A549 (cell line): ENCODE results near the gene EFNA5.

ENCODE experiments used
- CBX2 ChIP-seq: fragments of 200-600 bp; sonication (generic); IDR thresholded peaks from 2 replicates; pipeline ENCODE4 v1.6.1; 2016; ENCODE audit warnings: low read depth, mild to moderate bottlenecking, borderline replicate concordance
- EP300 ChIP-seq, 2 experiments: fragments of >200 bp; sonication (Bioruptor Twin); formaldehyde crosslinking; IDR thresholded peaks; 2 replicates in 1 of 2; 3 replicates in 1 of 2; pipeline ENCODE4 v1.6.1; 2016 to 2017
- JUN ChIP-seq, 2 experiments: fragments of >200 bp; sonication (Bioruptor Twin); formaldehyde crosslinking; IDR thresholded peaks; 2 replicates in 1 of 2; 3 replicates in 1 of 2; pipeline ENCODE4 v1.6.1; 2016 to 2017
- JUNB ChIP-seq: fragments of >200 bp; sonication (Bioruptor Twin); formaldehyde crosslinking; IDR thresholded peaks from 2 replicates; pipeline ENCODE4 v1.6.1; 2016
- NR3C1 ChIP-seq: fragments of >200 bp; sonication (Bioruptor Twin); formaldehyde crosslinking; IDR thresholded peaks from 3 replicates; pipeline ENCODE4 v1.6.1; 2017
- POLR2A ChIP-seq: IDR thresholded peaks from 2 replicates; pipeline ENCODE4 v1.6.1; 2012; ENCODE audit warnings: mild to moderate bottlenecking, low read length
- RAD21 ChIP-seq, 2 experiments: fragments of >200 bp in 1 of 2; sonication (Bioruptor Twin) in 1 of 2; formaldehyde crosslinking in 1 of 2; IDR thresholded peaks in 1 of 2; conservative IDR thresholded peaks in 1 of 2; 2 replicates in 1 of 2; 3 replicates in 1 of 2; pipeline ENCODE4 v1.6.1; 2012 to 2018; ENCODE audit warnings: inconsistent platforms in 1 of 2
- TF ChIP-seq, protein P1 (sequence below): fragments of >200 bp; sonication (Bioruptor Twin); formaldehyde crosslinking; IDR thresholded peaks from 3 replicates; pipeline ENCODE4 v1.5.1; 2016

DNA sequence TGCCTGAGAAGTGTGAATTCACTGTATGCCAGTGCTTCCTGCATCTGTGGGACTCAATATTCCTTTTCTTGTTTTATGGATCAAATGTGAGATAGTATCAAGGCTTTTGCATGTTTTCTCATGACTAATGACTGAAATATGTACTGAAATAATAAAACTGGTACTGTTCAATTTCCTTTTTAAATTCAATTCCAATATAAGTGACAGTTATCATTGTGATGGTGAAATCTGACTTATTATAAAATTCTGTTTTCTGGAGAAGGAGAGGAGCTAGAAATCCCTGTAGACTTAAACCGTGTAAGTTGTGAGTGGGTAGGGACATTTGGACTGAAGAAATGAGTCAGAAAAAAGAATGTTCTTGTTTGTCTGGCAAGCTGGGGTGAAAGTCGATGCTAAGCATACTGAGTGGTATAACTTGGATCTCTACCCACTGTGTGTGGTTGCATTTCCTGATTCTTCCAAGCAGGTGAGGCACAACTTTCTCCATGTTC is 245.2 kb downstream of the EFNA5 start:
- TF ChIP-seq POLR2A (no peak), EP300 (IDR thresholded peaks at IDR 0.05) (peak in 1 of 2 experiments; percentile 13; a peak in 1 of 5 replicates), JUN (IDR thresholded peaks at IDR 0.05) (no peak), JUNB (peak; percentile 75), RAD21 (conservative IDR thresholded peaks at IDR 0.05 in 1 of 2, IDR thresholded peaks at IDR 0.05 in 1 of 2) (no peak), CBX2 (no peak), NR3C1 (no peak)
- TF ChIP-seq, protein P1, sequence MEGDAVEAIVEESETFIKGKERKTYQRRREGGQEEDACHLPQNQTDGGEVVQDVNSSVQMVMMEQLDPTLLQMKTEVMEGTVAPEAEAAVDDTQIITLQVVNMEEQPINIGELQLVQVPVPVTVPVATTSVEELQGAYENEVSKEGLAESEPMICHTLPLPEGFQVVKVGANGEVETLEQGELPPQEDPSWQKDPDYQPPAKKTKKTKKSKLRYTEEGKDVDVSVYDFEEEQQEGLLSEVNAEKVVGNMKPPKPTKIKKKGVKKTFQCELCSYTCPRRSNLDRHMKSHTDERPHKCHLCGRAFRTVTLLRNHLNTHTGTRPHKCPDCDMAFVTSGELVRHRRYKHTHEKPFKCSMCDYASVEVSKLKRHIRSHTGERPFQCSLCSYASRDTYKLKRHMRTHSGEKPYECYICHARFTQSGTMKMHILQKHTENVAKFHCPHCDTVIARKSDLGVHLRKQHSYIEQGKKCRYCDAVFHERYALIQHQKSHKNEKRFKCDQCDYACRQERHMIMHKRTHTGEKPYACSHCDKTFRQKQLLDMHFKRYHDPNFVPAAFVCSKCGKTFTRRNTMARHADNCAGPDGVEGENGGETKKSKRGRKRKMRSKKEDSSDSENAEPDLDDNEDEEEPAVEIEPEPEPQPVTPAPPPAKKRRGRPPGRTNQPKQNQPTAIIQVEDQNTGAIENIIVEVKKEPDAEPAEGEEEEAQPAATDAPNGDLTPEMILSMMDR: no peak
